Measurements from ENCODE around the gene CPEB4.

CPEB4 gene

GRCh38 chr5:173853370-173854131 is 34.6 kb upstream of the CPEB4 start:
- H3K4me3 ChIP-seq (ENCODE audit: low read length) = no peak overlapping the region
- no peak for TF ChIP-seq ZNF274 (IDR thresholded peaks at IDR 0.05; ENCODE audit: low read depth, low read length)

- H3K4me3 ChIP-seq (ENCODE audit: low read length) = no peak overlapping the region
These were observed 32.8 kb upstream of the CPEB4 start for GRCh38 chr5:173855162-173855994.

GRCh38 chr5:173855995-173856656 is 32.0 kb upstream of the CPEB4 start:
- no peak overlapping the region for H3K4me3 ChIP-seq (ENCODE audit: low read length)
- no peak for TF ChIP-seq ZNF274 (IDR thresholded peaks at IDR 0.05; ENCODE audit: low read depth, low read length)

More at GRCh38 chr5:173855162-173855994, 32.8 kb upstream of the CPEB4 start:
- no peak for TF ChIP-seq ZNF274 (IDR thresholded peaks at IDR 0.05; ENCODE audit: low read depth, low read length)

GRCh38 chr5:173857234-173857633 is 30.9 kb upstream of the CPEB4 start:
- no peak overlapping the region for H3K4me3 ChIP-seq (ENCODE audit: low read length)
- no peak for TF ChIP-seq ZNF274 (IDR thresholded peaks at IDR 0.05; ENCODE audit: low read depth, low read length)

- H3K4me3 ChIP-seq (ENCODE audit: low read length) = no peak overlapping the region
- TF ChIP-seq ZNF274 (IDR thresholded peaks at IDR 0.05; ENCODE audit: low read depth, low read length) = no peak
These were observed 30.0 kb upstream of the CPEB4 start for GRCh38 chr5:173858021-173858669.

- TF ChIP-seq ZNF274 (IDR thresholded peaks at IDR 0.05; ENCODE audit: low read depth, low read length) = no peak
- H3K4me3 ChIP-seq (ENCODE audit: low read length) = no peak overlapping the region
These were observed 29.3 kb upstream of the CPEB4 start for GRCh38 chr5:173858670-173859407.

- no peak for TF ChIP-seq ZNF274 (IDR thresholded peaks at IDR 0.05; ENCODE audit: low read depth, low read length)
These were observed 28.6 kb upstream of the CPEB4 start for GRCh38 chr5:173859408-173860159.

GRCh38 chr5:173862047-173862477 is 26.1 kb upstream of the CPEB4 start:
- no peak overlapping the region for H3K4me3 ChIP-seq (ENCODE audit: low read length)
- TF ChIP-seq ZNF274 (IDR thresholded peaks at IDR 0.05; ENCODE audit: low read depth, low read length) = no peak

More at GRCh38 chr5:173859408-173860159, 28.6 kb upstream of the CPEB4 start:
- no peak overlapping the region for H3K4me3 ChIP-seq (ENCODE audit: low read length)

GRCh38 chr5:173863359-173863758 is 24.8 kb upstream of the CPEB4 start:
- H3K4me3 ChIP-seq (ENCODE audit: low read length) = no peak overlapping the region
- no peak for TF ChIP-seq ZNF274 (IDR thresholded peaks at IDR 0.05; ENCODE audit: low read depth, low read length)

GRCh38 chr5:173864126-173865050 is 23.8 kb upstream of the CPEB4 start:
- H3K4me3 ChIP-seq (ENCODE audit: low read length) = no peak overlapping the region

GRCh38 chr5:173866243-173866857 is 21.8 kb upstream of the CPEB4 start:
- TF ChIP-seq ZNF274 (IDR thresholded peaks at IDR 0.05; ENCODE audit: low read depth, low read length) = no peak
- no peak overlapping the region for H3K4me3 ChIP-seq (ENCODE audit: low read length)

More at GRCh38 chr5:173864126-173865050, 23.8 kb upstream of the CPEB4 start:
- no peak for TF ChIP-seq ZNF274 (IDR thresholded peaks at IDR 0.05; ENCODE audit: low read depth, low read length)

Measured in GM08714 (cell line).